Endothelial cell of umbilical vein (primary cell): ENCODE results near the gene SMG5. TPM values are rescaled to one million over a fixed set of nuclear protein-coding genes. Genes with fewer than 3 reads are reported as not detected.

Experiments used
- BruUV-seq: library from RNA; stranded (reverse); fragments of 400-500 nt; replicated peaks from 2 replicates; lab custom pipeline; 2021; lab: Mats Ljungman, UMichigan
- CTCF ChIA-PET: fragments of 300-600, 350-600 bp; sonication (Branson Sonifier 250); formaldehyde crosslinking; loops from one replicate; lab custom pipeline; 2021; ENCODE audit warnings: antibody characterized with exemption, inconsistent platforms; lab: Charles Lee
- POLR2A ChIA-PET: fragments of 300-600, 350-600 bp; sonication (Branson Sonifier 250); formaldehyde crosslinking; loops from one replicate; lab custom pipeline; 2021; ENCODE audit warnings: antibody characterized with exemption, inconsistent platforms; lab: Charles Lee
- DNase-seq: peaks from one replicate; pipeline ENCODE4 v3.0.0-alpha.2; 2011; ENCODE audit warnings: low read depth, low spot score
- FAIRE-seq: peaks from 2 replicates; lab custom pipeline; 2011; peaks lifted over from hg19 to GRCh38; lab: Jason Lieb, UNC
- H2AFZ ChIP-seq: 2 replicates; pipeline ENCODE4 v1.6.0; 2012; ENCODE audit warnings: low read depth, low read length, control low read depth, inconsistent platforms
- H3K27ac ChIP-seq: 2 replicates; pipeline ENCODE4 v1.5.1; 2011; ENCODE audit warnings: low read depth, mild to moderate bottlenecking, control low read depth, low read length, moderate library complexity; ENCODE audit not compliant: insufficient read depth
- H3K27me3 ChIP-seq, 2 experiments: 2 replicates each; pipeline versions ENCODE4 v1.6.0 to v1.6.1; 2011; ENCODE audit warnings: low read length in 2 of 2, mixed read lengths in 1 of 2; ENCODE audit not compliant: control insufficient read depth in 2 of 2, insufficient read depth in 2 of 2
- H3K36me3 ChIP-seq, 2 experiments: 2 replicates in 1 of 2; 3 replicates in 1 of 2; pipeline ENCODE4 v1.5.1; 2011; ENCODE audit warnings: low read length in 2 of 2, mild to moderate bottlenecking in 1 of 2, moderate library complexity in 1 of 2; ENCODE audit not compliant: control insufficient read depth in 2 of 2, insufficient read depth in 2 of 2; ENCODE audit errors: extremely low read depth in 1 of 2
- H3K4me1 ChIP-seq: 3 replicates; pipeline ENCODE4 v1.5.1; 2011; ENCODE audit warnings: mild to moderate bottlenecking, low read length; ENCODE audit not compliant: control insufficient read depth, insufficient read depth; ENCODE audit errors: extremely low read depth
- H3K4me2 ChIP-seq: 2 replicates; pipeline ENCODE4 v1.6.1; 2011; ENCODE audit warnings: low read length, control low read depth, mixed read lengths; ENCODE audit not compliant: insufficient read depth
- H3K4me3 ChIP-seq, 3 experiments: fragments of 200-600 bp in 1 of 3; sonication (generic), shearing (Covaris generic) in 1 of 3; replicated peaks in 1 of 3; 2 replicates each; pipeline ENCODE4 v1.5.1; 2011 to 2016; ENCODE audit warnings: control low read depth in 3 of 3, low read length in 3 of 3, mild to moderate bottlenecking in 2 of 3, inconsistent platforms in 1 of 3, low read depth in 1 of 3, moderate library complexity in 1 of 3; ENCODE audit not compliant: insufficient read depth in 1 of 3
- H3K79me2 ChIP-seq: 2 replicates; pipeline ENCODE4 v1.6.0; 2012; ENCODE audit warnings: low read length, inconsistent platforms; ENCODE audit not compliant: control insufficient read depth, insufficient read depth
- H3K9ac ChIP-seq: replicated peaks from 2 replicates; pipeline ENCODE3; 2011; ENCODE audit warnings: low read length, control low read depth; ENCODE audit not compliant: insufficient read depth; ENCODE audit errors: extremely low read depth
- H3K9me1 ChIP-seq: replicated peaks from 3 replicates; pipeline ENCODE4 v1.6.0; 2011; ENCODE audit warnings: mild to moderate bottlenecking, low read length; ENCODE audit not compliant: control insufficient read depth, insufficient read depth; ENCODE audit errors: extremely low read depth
- H3K9me3 ChIP-seq: replicated peaks from 2 replicates; pipeline ENCODE4 v1.5.1; 2012; ENCODE audit warnings: low read length, inconsistent platforms; ENCODE audit not compliant: control insufficient read depth, insufficient read depth
- H4K20me1 ChIP-seq: replicated peaks from 2 replicates; pipeline ENCODE3; 2011; ENCODE audit warnings: mild to moderate bottlenecking, low read length; ENCODE audit not compliant: control insufficient read depth, insufficient read depth; ENCODE audit errors: extremely low read depth
- CTCF ChIP-seq, 2 donors: IDR thresholded peaks; 1 replicate in 1 of 2; 2 replicates in 1 of 2; pipeline ENCODE4 v1.5.1; 2011; ENCODE audit warnings: low read length in 2 of 2, mild to moderate bottlenecking in 2 of 2, moderate library complexity in 2 of 2, control low read depth in 1 of 2, inconsistent platforms in 1 of 2, low read depth in 1 of 2; ENCODE audit not compliant: insufficient read depth in 1 of 2; ENCODE audit errors: extremely low read depth in 1 of 2
- EZH2 ChIP-seq: IDR thresholded peaks from 2 replicates; pipeline ENCODE4 v1.6.1; 2012; ENCODE audit warnings: borderline replicate concordance, low read depth, mild to moderate bottlenecking, moderate library complexity, low read length, inconsistent platforms; ENCODE audit not compliant: severe bottlenecking
- FOS ChIP-seq: IDR thresholded peaks from 2 replicates; pipeline ENCODE4 v1.6.1; 2011; ENCODE audit warnings: mild to moderate bottlenecking, low read length, moderate library complexity, borderline replicate concordance; ENCODE audit not compliant: insufficient read depth
- GATA2 ChIP-seq: IDR thresholded peaks from 2 replicates; pipeline ENCODE4 v1.7.0; 2011; ENCODE audit warnings: low read depth, mild to moderate bottlenecking, moderate library complexity, mixed read lengths, low read length; ENCODE audit not compliant: insufficient read length, insufficient read depth
- JUN ChIP-seq: IDR thresholded peaks from 2 replicates; pipeline ENCODE4 v1.6.1; 2011; ENCODE audit warnings: borderline replicate concordance, low read depth; ENCODE audit not compliant: insufficient read length, insufficient read depth
- MAX ChIP-seq: IDR thresholded peaks from 2 replicates; pipeline ENCODE4 v1.6.1; 2011; ENCODE audit not compliant: insufficient read depth, insufficient read length
- POLR2A ChIP-seq: IDR thresholded peaks from 2 replicates; pipeline ENCODE4 v1.6.1; 2012; ENCODE audit warnings: low read depth, mild to moderate bottlenecking, control low read depth, low read length
- POLR2AphosphoS5 ChIP-seq: IDR thresholded peaks from 2 replicates; pipeline ENCODE4 v1.6.1; 2012; ENCODE audit warnings: low read depth, mild to moderate bottlenecking, control low read depth, low read length, moderate library complexity; ENCODE audit not compliant: insufficient read depth
- dilution Hi-C: fragments of 300-500 bp; cut with MboI; formaldehyde crosslinking; loops from one replicate; pipeline ENCODE4 v1.15.0; 2019; ENCODE audit warnings: low sequenced_read_pairs; ENCODE audit not compliant: extremely low pct_ligation_motif_present
- intact Hi-C: fragments of 100-400 bp; cut with micrococcal nuclease; formaldehyde crosslinking; loops from one replicate; pipeline ENCODE4 v1.10.0; 2022
- polyA plus RNA-seq, 4 experiments: library from polyadenylated mRNA; depleted of rRNA in 3 of 4; stranded (reverse) in 3 of 4; unstranded in 1 of 4; fragments of >200 nt; gene quantifications; 2 replicates each; pipeline versions ENCODE4 v1.2.1 to v1.2.3, GENCODE V29; 2011 to 2012; ENCODE audit warnings: missing spikeins in 1 of 4
- total RNA-seq: library from RNA; stranded (reverse); gene quantifications from 2 replicates; pipeline ENCODE4 v1.2.3, GENCODE V29; 2021

Gene SMG5
- total and polyA plus RNA-seq, 2 donors (not counting 3 experiments of a cell fraction or from before 2014, with no cell fraction given): 37.4 to 82.6 TPM

- H3K4me2 ChIP-seq: no peak overlapping the region
- dilution Hi-C loops (no loop called here), intact Hi-C loops (no loop called here)
- TF ChIP-seq CTCF (IDR thresholded peaks at IDR 0.05; ENCODE audit: extremely low read depth in 1 of 2, insufficient read depth in 1 of 2, low read depth in 1 of 2, low read length in 2 of 2) (no peak), FOS (no peak), JUN (no peak), POLR2A (no peak), POLR2AphosphoS5 (no peak), GATA2 (no peak), EZH2 (no peak), MAX (no peak)
- no peaks in the 10 kb centered on the region for H4K20me1 ChIP-seq
- no peaks in the 10 kb centered on the region for H3K79me2 ChIP-seq
- H3K36me3 ChIP-seq: peaks cover 0 to 18% of the 10 kb centered on the region in 2 experiments
- BruUV-seq: no TSS peak
- H3K9me3 ChIP-seq: no peaks in the 10 kb centered on the region
- peak overlapping the region; percentile 12 for H2AFZ ChIP-seq
- peaks cover 0 to 4% of the 10 kb centered on the region in 2 experiments for H3K27me3 ChIP-seq
- H3K4me3 ChIP-seq: peak overlapping the region in 1 of 3 experiments; percentile 29
- H3K4me1 ChIP-seq: peaks cover 6% of the 10 kb centered on the region
- CTCF ChIA-PET: interaction anchor here (1.7 to 3.8 kb wide), 3 partner anchors 12 to 100 kb away, joined by 7 to 17 read pairs (median 12); no protein-coding TSS in a partner anchor
- H3K9ac ChIP-seq: no peak overlapping the region
- no peak overlapping the region for H3K27ac ChIP-seq
- FAIRE-seq (peak; percentile 55), DNase-seq (peak; percentile 31)
- POLR2A ChIA-PET: interaction anchor here (1.2 kb wide), 1 partner anchor 12 kb away, joined by 4 read pairs; no protein-coding TSS in a partner anchor
- no peaks in the 10 kb centered on the region for H3K9me1 ChIP-seq
Measured at GRCh38 chr1:156245451-156246232, 37.0 kb downstream of the SMG5 start.
